Measurements from ENCODE around the gene ESYT2. TPM values are rescaled to one million over a fixed set of nuclear protein-coding genes. Genes with fewer than 3 reads are reported as not detected.

Gene ESYT2
- total RNA-seq, 1 experiment from 2014 or later: 66.6 TPM

- Mint-ChIP-seq H3K4me3 (ENCODE audit: low read depth, unreplicated experiment) (no peak overlapping the region), H3K36me3 (ENCODE audit: insufficient read depth, unreplicated experiment) (peaks cover 2% of the 10 kb centered on the region)
- TF ChIP-seq CTCF (IDR thresholded peaks at IDR 0.05; ENCODE audit: unreplicated experiment): no peak
These were observed 105.5 kb downstream of the ESYT2 start for GRCh38 chr7:158723714-158724385.

GRCh38 chr7:158723266-158723665 is 106.0 kb downstream of the ESYT2 start:
- intact Hi-C loops (cut with micrococcal nuclease; ENCODE audit: unreplicated experiment): no loop called here
- Mint-ChIP-seq H3K27ac (ENCODE audit: unreplicated experiment) (no peak overlapping the region), H3K9me3 (ENCODE audit: low read depth, unreplicated experiment) (no peaks in the 10 kb centered on the region), H3K36me3 (ENCODE audit: insufficient read depth, unreplicated experiment) (no peaks in the 10 kb centered on the region), H3K27me3 (ENCODE audit: unreplicated experiment) (peaks cover 10% of the 10 kb centered on the region), H3K4me1 (ENCODE audit: low read depth, unreplicated experiment) (no peaks in the 10 kb centered on the region), H3K4me3 (ENCODE audit: low read depth, unreplicated experiment) (no peak overlapping the region)
- no peak for DNase-seq
- no TSS peak for BruUV-seq (replicated peaks)
- CTCF ChIA-PET: no interaction called here
- TF ChIP-seq CTCF (IDR thresholded peaks at IDR 0.05; ENCODE audit: unreplicated experiment): no peak

More at GRCh38 chr7:158723714-158724385, 105.5 kb downstream of the ESYT2 start:
- CTCF ChIA-PET: no interaction called here
- no peaks in the 10 kb centered on the region for H3K4me1 Mint-ChIP-seq (ENCODE audit: low read depth, unreplicated experiment)
- no peak for DNase-seq
- intact Hi-C loops (cut with micrococcal nuclease; ENCODE audit: unreplicated experiment): no loop called here
- H3K27me3 Mint-ChIP-seq (ENCODE audit: unreplicated experiment): peaks cover 5% of the 10 kb centered on the region
- no TSS peak for BruUV-seq (replicated peaks)
- no peaks in the 10 kb centered on the region for H3K9me3 Mint-ChIP-seq (ENCODE audit: low read depth, unreplicated experiment)
- H3K27ac Mint-ChIP-seq (ENCODE audit: unreplicated experiment): no peak overlapping the region

GRCh38 chr7:158722574-158723237 is 106.6 kb downstream of the ESYT2 start:
- CTCF ChIA-PET: no interaction called here
- Mint-ChIP-seq H3K9me3 (ENCODE audit: low read depth, unreplicated experiment) (no peaks in the 10 kb centered on the region), H3K27me3 (ENCODE audit: unreplicated experiment) (peaks cover 16% of the 10 kb centered on the region), H3K27ac (ENCODE audit: unreplicated experiment) (no peak overlapping the region), H3K4me3 (ENCODE audit: low read depth, unreplicated experiment) (no peak overlapping the region), H3K36me3 (ENCODE audit: insufficient read depth, unreplicated experiment) (no peaks in the 10 kb centered on the region), H3K4me1 (ENCODE audit: low read depth, unreplicated experiment) (no peaks in the 10 kb centered on the region)
- DNase-seq: no peak
- no peak for TF ChIP-seq CTCF (IDR thresholded peaks at IDR 0.05; ENCODE audit: unreplicated experiment)
- intact Hi-C loops (cut with micrococcal nuclease; ENCODE audit: unreplicated experiment): no loop called here
- BruUV-seq (replicated peaks): no TSS peak

DNA sequence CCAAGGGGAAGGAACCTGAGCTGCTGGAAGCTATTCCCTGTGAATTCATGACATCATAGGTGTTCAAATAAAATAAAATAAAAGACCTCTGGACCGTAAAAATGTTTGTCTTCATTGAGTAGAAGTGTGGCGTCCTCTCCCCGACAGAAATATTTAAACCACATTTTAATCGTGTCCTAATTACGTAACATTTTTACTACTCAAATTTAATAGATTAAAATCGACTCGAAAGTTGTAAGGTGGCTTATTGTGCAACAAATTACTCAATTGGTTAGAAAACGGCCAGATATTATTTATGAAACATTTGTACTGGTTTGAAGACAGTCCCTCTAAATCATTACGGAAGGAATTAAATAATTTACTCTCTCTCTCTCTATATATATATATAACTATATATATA is 109.2 kb downstream of the ESYT2 start:
- no peaks in the 10 kb centered on the region for H3K9me3 Mint-ChIP-seq (ENCODE audit: low read depth, unreplicated experiment)
- CTCF ChIA-PET: no interaction called here
- no peaks in the 10 kb centered on the region for H3K36me3 Mint-ChIP-seq (ENCODE audit: insufficient read depth, unreplicated experiment)
- no peak overlapping the region for H3K27ac Mint-ChIP-seq (ENCODE audit: unreplicated experiment)
- no peak overlapping the region for H3K4me3 Mint-ChIP-seq (ENCODE audit: low read depth, unreplicated experiment)
- peaks cover 38% of the 10 kb centered on the region for H3K27me3 Mint-ChIP-seq (ENCODE audit: unreplicated experiment)
- no TSS peak for BruUV-seq (replicated peaks)
- H3K4me1 Mint-ChIP-seq (ENCODE audit: low read depth, unreplicated experiment): no peaks in the 10 kb centered on the region
- TF ChIP-seq CTCF (IDR thresholded peaks at IDR 0.05; ENCODE audit: unreplicated experiment): no peak
- intact Hi-C loops (cut with micrococcal nuclease; ENCODE audit: unreplicated experiment): no loop called here
- no peak for DNase-seq
